ENCODE data around the gene SLC34A1. TPM values are rescaled to one million over a fixed set of nuclear protein-coding genes. Genes with fewer than 3 reads are reported as not detected.
A peak's percentile ranks its signal among the peaks of the same experiment; 100 is the strongest.

The SLC34A1 gene
- total RNA-seq, 1 donor from 2014 or later: not detected

GRCh38 chr5:177350776-177351391 lies 33.4 kb upstream of the SLC34A1 start:
- peak overlapping the region; percentile 90 for H3K4me3 ChIP-seq (ENCODE audit: insufficient read depth, low read depth, low read length)
- H3K9ac ChIP-seq (ENCODE audit: low read length): peak overlapping the region; percentile 93
- FAIRE-seq (no peak), DNase-seq (ENCODE audit: low read depth) (no peak)
- H3K36me3 ChIP-seq (ENCODE audit: insufficient read depth, low read length): peaks cover 17% of the 10 kb centered on the region
- peaks cover 54% of the 10 kb centered on the region for H3K79me2 ChIP-seq (ENCODE audit: insufficient read depth, low read length)
- Mint-ChIP-seq H3K4me1 (ENCODE audit: low read depth, unreplicated experiment) (peaks cover 21% of the 10 kb centered on the region), H3K27ac (ENCODE audit: unreplicated experiment) (peak overlapping the region; percentile 98), H3K4me3 (ENCODE audit: unreplicated experiment) (peak overlapping the region; percentile 98), H3K27me3 (ENCODE audit: low read depth, unreplicated experiment) (peaks cover 5% of the 10 kb centered on the region), H3K36me3 (ENCODE audit: low read depth, unreplicated experiment) (peaks cover 2% of the 10 kb centered on the region), H3K9me3 (ENCODE audit: unreplicated experiment) (peaks cover 6% of the 10 kb centered on the region)
- peak overlapping the region; percentile 96 for H3K27ac ChIP-seq (ENCODE audit: low read depth, low read length)
- TF ChIP-seq CTCF (IDR thresholded peaks at IDR 0.05; ENCODE audit: insufficient read depth, low read depth, low read length): no peak
- no peak for TF ChIP-seq EZH2 (IDR thresholded peaks at IDR 0.05; ENCODE audit: insufficient read depth, low read length)
- H4K20me1 ChIP-seq (ENCODE audit: insufficient read depth, low read length): peaks cover 41% of the 10 kb centered on the region
- peaks cover 18% of the 10 kb centered on the region for H3K4me1 ChIP-seq (ENCODE audit: insufficient read depth, low read length)
- no peaks in the 10 kb centered on the region for H3K27me3 ChIP-seq (ENCODE audit: insufficient read depth, low read length)
- peak overlapping the region; percentile 93 for H3K4me2 ChIP-seq (ENCODE audit: low read length)
- H3K9me3 ChIP-seq (ENCODE audit: insufficient read depth, low read depth, low read length): no peaks in the 10 kb centered on the region
- H2AFZ ChIP-seq (ENCODE audit: low read depth, low read length): peak overlapping the region; percentile 88

- H3K9me3 ChIP-seq (ENCODE audit: insufficient read depth, low read depth, low read length): no peaks in the 10 kb centered on the region
- H3K9me3 Mint-ChIP-seq (ENCODE audit: unreplicated experiment): peaks cover 6% of the 10 kb centered on the region
- peaks cover 2% of the 10 kb centered on the region for H3K36me3 Mint-ChIP-seq (ENCODE audit: low read depth, unreplicated experiment)
- H3K4me2 ChIP-seq (ENCODE audit: low read length): peak within 1 kb of the TSS; percentile 93
- H3K4me1 Mint-ChIP-seq (ENCODE audit: low read depth, unreplicated experiment): peaks cover 21% of the 10 kb centered on the region
- no peak for FAIRE-seq
- H3K4me3 ChIP-seq (ENCODE audit: insufficient read depth, low read depth, low read length): peak within 1 kb of the TSS; percentile 90
- peak within 1 kb of the TSS; percentile 98 for H3K27ac Mint-ChIP-seq (ENCODE audit: unreplicated experiment)
- peak within 1 kb of the TSS; percentile 88 for H2AFZ ChIP-seq (ENCODE audit: low read depth, low read length)
- peaks cover 46% of the 10 kb centered on the region for H3K79me2 ChIP-seq (ENCODE audit: insufficient read depth, low read length)
- peaks cover 5% of the 10 kb centered on the region for H3K27me3 Mint-ChIP-seq (ENCODE audit: low read depth, unreplicated experiment)
- H3K4me1 ChIP-seq (ENCODE audit: insufficient read depth, low read length): peaks cover 18% of the 10 kb centered on the region
- peak within 1 kb of the TSS; percentile 98 for H3K4me3 Mint-ChIP-seq (ENCODE audit: unreplicated experiment)
- TF ChIP-seq EZH2 (IDR thresholded peaks at IDR 0.05; ENCODE audit: insufficient read depth, low read length) (no peak), CTCF (IDR thresholded peaks at IDR 0.05; ENCODE audit: insufficient read depth, low read depth, low read length) (no peak)
- H3K27ac ChIP-seq (ENCODE audit: low read depth, low read length): peak within 1 kb of the TSS; percentile 96
- no peaks in the 10 kb centered on the region for H3K27me3 ChIP-seq (ENCODE audit: insufficient read depth, low read length)
- H4K20me1 ChIP-seq (ENCODE audit: insufficient read depth, low read length): peaks cover 34% of the 10 kb centered on the region
- peak within 1 kb of the TSS; percentile 93 for H3K9ac ChIP-seq (ENCODE audit: low read length)
- DNase-seq (ENCODE audit: low read depth): peak; percentile 96
- peaks cover 17% of the 10 kb centered on the region for H3K36me3 ChIP-seq (ENCODE audit: insufficient read depth, low read length)
These were observed 32.6 kb upstream of the SLC34A1 start, which contains the start of gene LMAN2 for GRCh38 chr5:177351392-177352329. Gene LMAN2 (minus strand): TSS chr5:177351668. CDS start chr5:177351647, 21 bp downstream.

Measured in astrocyte (in vitro differentiated cells and primary cell).